ENCODE data around the gene SLC30A5. TPM values are rescaled to one million over a fixed set of nuclear protein-coding genes. Genes with fewer than 3 reads are reported as not detected.
"Not testable (repeated sequence)": the region's sequence is repeated elsewhere in the genome, so short reads cannot be mapped to it uniquely, and the experiment has no call there.

Gene SLC30A5
- total RNA-seq = 10 to 100 TPM; 23.3 to 61.4 (median 42.8) TPM

DNA sequence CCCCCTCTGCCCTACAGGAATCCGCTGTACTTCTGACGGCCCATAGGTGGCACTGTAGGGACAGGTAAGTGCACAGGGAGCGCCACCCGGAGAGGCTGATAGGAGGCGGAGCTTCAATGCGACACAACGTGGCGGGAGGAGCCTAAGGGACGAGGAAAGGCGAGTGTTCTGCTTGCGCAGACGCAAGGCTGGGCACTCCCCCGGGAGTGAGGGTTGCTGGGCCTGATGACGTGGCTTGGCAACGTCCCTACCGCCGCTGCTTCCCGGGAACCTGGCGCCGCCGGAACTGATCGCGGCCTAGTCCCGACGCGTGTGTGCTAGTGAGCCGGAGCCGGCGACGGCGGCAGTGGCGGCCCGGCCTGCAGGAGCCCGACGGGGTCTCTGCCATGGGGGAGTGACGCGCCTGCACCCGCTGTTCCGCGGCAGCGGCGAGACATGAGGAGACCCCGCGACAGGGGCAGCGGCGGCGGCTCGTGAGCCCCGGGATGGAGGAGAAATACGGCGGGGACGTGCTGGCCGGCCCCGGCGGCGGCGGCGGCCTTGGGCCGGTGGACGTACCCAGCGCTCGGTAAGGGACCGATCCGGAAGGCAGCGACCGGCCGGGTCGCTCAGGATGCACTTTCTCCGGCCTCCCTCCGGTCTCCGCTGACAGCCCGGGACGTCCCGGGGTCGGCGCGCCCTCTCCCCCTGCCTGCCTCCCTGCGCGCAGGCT is at the start of gene SLC30A5:
Gene SLC30A5 (plus strand): TSS at position 244 of the 712 bp plus-strand sequence. CDS start 242 bp downstream, at position 486.
- H3K9me3 ChIP-seq = no peaks in the 10 kb centered on the region
- H3K4me1 ChIP-seq = peaks cover 15 to 25% (median 23%) of the 10 kb centered on the region in 4 donors
- peak; percentile 96 to 100 for DNase-seq
- WGBS, 2 donors = 0% methylated on average over 16 to 25 of the region's 79 CpGs
- no peaks in the 10 kb centered on the region for H3K27me3 ChIP-seq
- peak; percentile 100 for ATAC-seq (ENCODE audit: low FRiP score in 2 of 2)
- H3K4me3 ChIP-seq = peak within 1 kb of the TSS; percentile 64 to 93 (median 86)
- peaks cover 0 to 18% (median 0%) of the 10 kb centered on the region in 4 donors for H3K36me3 ChIP-seq
- H3K27ac ChIP-seq = peak within 1 kb of the TSS; percentile 96 to 98 (median 96)
- TF ChIP-seq EP300 (IDR thresholded peaks at IDR 0.05) (no peak), POLR2AphosphoS5 (IDR thresholded peaks at IDR 0.05) (peak; percentile 77 to 95), POLR2A (IDR thresholded peaks at IDR 0.05) (peak in 3 of 4 donors; percentile 91 to 94 (median 92)), CTCF (IDR thresholded peaks at IDR 0.05) (peak; percentile 83 to 98 (median 94))

GRCh38 chr5:69045213-69045612 is 48.6 kb upstream of the SLC30A5 start:
- H3K9me3 ChIP-seq; H3K4me1 ChIP-seq; H3K27me3 ChIP-seq; DNase-seq; H3K27ac ChIP-seq; H3K4me3 ChIP-seq; ATAC-seq (ENCODE audit: low FRiP score in 2 of 2); H3K36me3 ChIP-seq: not testable (repeated sequence)
- 96 to 98% methylated on average over 6 of the region's 6 CpGs for WGBS, 2 donors

DNA sequence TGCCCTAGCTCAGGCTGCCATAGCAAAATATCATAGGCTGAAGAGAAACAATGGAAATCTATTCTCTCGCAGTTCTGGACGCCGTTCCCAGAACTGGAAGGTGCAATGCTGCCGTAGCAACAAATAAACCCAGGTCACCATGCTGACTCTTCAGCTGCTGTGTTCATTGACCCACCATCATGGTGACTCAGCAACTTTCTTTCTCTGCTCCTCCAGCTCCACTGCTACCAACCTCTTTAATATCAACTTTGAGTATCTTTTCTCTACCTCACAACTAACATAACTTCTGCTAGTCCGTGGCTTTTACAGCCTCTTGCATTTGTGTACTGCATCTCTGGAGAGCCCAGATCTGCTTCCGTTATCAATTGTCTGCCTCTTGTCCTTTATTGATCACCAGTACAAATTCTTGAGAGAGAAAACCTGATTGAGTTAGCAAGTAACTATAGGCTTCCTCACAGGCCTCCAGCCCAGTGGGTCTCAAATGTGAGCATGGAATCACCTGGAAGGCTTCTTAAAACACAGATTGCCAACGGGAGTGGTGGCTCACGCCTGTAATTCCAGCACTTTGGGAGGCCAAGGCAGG is 47.3 kb upstream of the SLC30A5 start:
- no peak for TF ChIP-seq POLR2A (IDR thresholded peaks at IDR 0.05)
- no peak for TF ChIP-seq CTCF (IDR thresholded peaks at IDR 0.05)
- no peak for TF ChIP-seq EP300 (IDR thresholded peaks at IDR 0.05)
- TF ChIP-seq POLR2AphosphoS5 (IDR thresholded peaks at IDR 0.05) = no peak
- Histone ChIP-seq H3K27me3 (no peaks in the 10 kb centered on the region), H3K36me3 (no peaks in the 10 kb centered on the region), H3K4me1 (peaks cover 0 to 5% (median 0%) of the 10 kb centered on the region in 4 donors), H3K27ac (no peak overlapping the region), H3K4me3 (no peak overlapping the region), H3K9me3 (no peaks in the 10 kb centered on the region)
- DNase-seq (no peak), ATAC-seq (ENCODE audit: low FRiP score in 2 of 2) (no peak)
- WGBS, 2 donors = 92 to 98% methylated on average over 8 of the region's 8 CpGs

DNA sequence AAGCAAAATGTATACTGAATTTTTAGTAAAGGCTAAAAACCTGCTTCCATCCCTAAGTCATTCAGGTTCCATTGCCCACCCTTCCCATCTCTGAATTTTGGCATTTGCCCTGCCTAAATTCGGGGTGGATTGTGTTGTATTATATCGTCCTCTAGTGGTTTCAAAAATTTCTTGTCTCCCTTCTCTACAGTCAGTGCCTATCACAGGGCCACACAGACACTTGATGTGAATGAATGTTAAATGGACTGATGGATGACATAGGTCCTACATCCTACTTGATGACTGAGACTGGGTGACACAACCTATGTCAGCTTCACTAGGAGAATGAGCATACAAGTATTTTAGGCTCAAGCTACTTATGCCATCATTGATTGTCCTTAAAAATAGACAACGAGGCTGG is 45.6 kb upstream of the SLC30A5 start:
- TF ChIP-seq POLR2AphosphoS5 (IDR thresholded peaks at IDR 0.05) (no peak), CTCF (IDR thresholded peaks at IDR 0.05) (peak in 3 of 6 experiments; percentile 17 to 23 (median 20)), POLR2A (IDR thresholded peaks at IDR 0.05) (no peak), EP300 (IDR thresholded peaks at IDR 0.05) (no peak)
- WGBS, 2 donors = 38 to 49% methylated on average over 3 of the region's 3 CpGs
- no peaks in the 10 kb centered on the region for H3K9me3 ChIP-seq
- ATAC-seq (ENCODE audit: low FRiP score in 2 of 2) (no peak), DNase-seq (no peak)
- H3K36me3 ChIP-seq = no peaks in the 10 kb centered on the region
- H3K4me1 ChIP-seq = peaks cover 0 to 4% (median 0%) of the 10 kb centered on the region in 4 donors
- H3K27me3 ChIP-seq = no peaks in the 10 kb centered on the region
- no peak overlapping the region for H3K4me3 ChIP-seq
- H3K27ac ChIP-seq = no peak overlapping the region

GRCh38 chr5:69049151-69049550 is 44.7 kb upstream of the SLC30A5 start:
- no peaks in the 10 kb centered on the region for H3K9me3 ChIP-seq
- no peak overlapping the region for H3K4me3 ChIP-seq
- H3K27ac ChIP-seq = no peak overlapping the region
- 57 to 86% methylated on average over 1 of the region's 1 CpG for WGBS, 2 donors
- H3K27me3 ChIP-seq = no peaks in the 10 kb centered on the region
- H3K36me3 ChIP-seq = no peaks in the 10 kb centered on the region
- DNase-seq (no peak), ATAC-seq (ENCODE audit: low FRiP score in 2 of 2) (no peak)
- H3K4me1 ChIP-seq = no peaks in the 10 kb centered on the region
- TF ChIP-seq POLR2A (IDR thresholded peaks at IDR 0.05) (no peak), CTCF (IDR thresholded peaks at IDR 0.05) (no peak), EP300 (IDR thresholded peaks at IDR 0.05) (no peak), POLR2AphosphoS5 (IDR thresholded peaks at IDR 0.05) (no peak)
